SK-N-SH (cell line): ENCODE results near the gene HTR6.

ENCODE experiments used
- CHD2 ChIP-seq: fragments of 150-350 bp; IDR thresholded peaks from 2 replicates; pipeline ENCODE4 v1.6.1; 2018; ENCODE audit warnings: low read length; ENCODE audit not compliant: partially characterized antibody
- CTCF ChIP-seq: fragments of 200-600 bp; sonication (generic); IDR thresholded peaks from 2 replicates; pipeline ENCODE4 v1.6.1; 2017; ENCODE audit warnings: antibody characterized with exemption, mild to moderate bottlenecking, moderate library complexity
- EP300 ChIP-seq, 2 experiments: IDR thresholded peaks; 2 replicates each; pipeline versions ENCODE4 v1.4.0 to v1.6.1; 2012; ENCODE audit warnings: borderline replicate concordance in 1 of 2, low read depth in 1 of 2, low read length in 1 of 2
- EZH2phosphoT487 ChIP-seq: fragments of 200-600 bp; sonication (generic); IDR thresholded peaks from 2 replicates; pipeline ENCODE4 v1.6.1; 2017; ENCODE audit warnings: low read depth, mixed run types, mild to moderate bottlenecking, antibody characterized with exemption, moderate library complexity, borderline replicate concordance
- MXI1 ChIP-seq: IDR thresholded peaks from 2 replicates; pipeline ENCODE4 v1.6.1; 2012; ENCODE audit warnings: mild to moderate bottlenecking, low read depth, low read length, improper control_type of control experiment
- REST ChIP-seq: IDR thresholded peaks from 2 replicates; pipeline ENCODE4 v1.6.1; 2012; ENCODE audit warnings: mild to moderate bottlenecking, low read depth, low read length, moderate library complexity
- TAF1 ChIP-seq: IDR thresholded peaks from 2 replicates; pipeline ENCODE4 v1.6.1; 2012; ENCODE audit warnings: low read depth, mild to moderate bottlenecking, low read length, moderate library complexity, borderline replicate concordance
- TF ChIP-seq, protein P1 (sequence below): IDR thresholded peaks from 2 replicates; pipeline ENCODE4 v1.4.0; 2012; ENCODE audit warnings: low read depth

- TF ChIP-seq CTCF, result no peak
- no peak for TF ChIP-seq TAF1
- no peak for TF ChIP-seq CHD2
- TF ChIP-seq MXI1, result no peak
- TF ChIP-seq EZH2phosphoT487, result no peak
- no peak for TF ChIP-seq EP300 (IDR thresholded peaks at IDR 0.05; ENCODE audit: borderline replicate concordance in 1 of 2, low read depth in 1 of 2, low read length in 1 of 2)
- TF ChIP-seq, protein P1, sequence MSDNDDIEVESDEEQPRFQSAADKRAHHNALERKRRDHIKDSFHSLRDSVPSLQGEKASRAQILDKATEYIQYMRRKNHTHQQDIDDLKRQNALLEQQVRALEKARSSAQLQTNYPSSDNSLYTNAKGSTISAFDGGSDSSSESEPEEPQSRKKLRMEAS, result no peak
- TF ChIP-seq REST, result no peak
These were observed 7.8 kb upstream of the HTR6 start for GRCh38 chr1:19656780-19657466.
